ENCODE results near the gene PIK3AP1. TPM values are rescaled to one million over a fixed set of nuclear protein-coding genes. Genes with fewer than 3 reads are reported as not detected.

PIK3AP1 gene
- total and polyA plus RNA-seq, 4 donors: 27.3 to 137 (median 50.9) TPM

DNA sequence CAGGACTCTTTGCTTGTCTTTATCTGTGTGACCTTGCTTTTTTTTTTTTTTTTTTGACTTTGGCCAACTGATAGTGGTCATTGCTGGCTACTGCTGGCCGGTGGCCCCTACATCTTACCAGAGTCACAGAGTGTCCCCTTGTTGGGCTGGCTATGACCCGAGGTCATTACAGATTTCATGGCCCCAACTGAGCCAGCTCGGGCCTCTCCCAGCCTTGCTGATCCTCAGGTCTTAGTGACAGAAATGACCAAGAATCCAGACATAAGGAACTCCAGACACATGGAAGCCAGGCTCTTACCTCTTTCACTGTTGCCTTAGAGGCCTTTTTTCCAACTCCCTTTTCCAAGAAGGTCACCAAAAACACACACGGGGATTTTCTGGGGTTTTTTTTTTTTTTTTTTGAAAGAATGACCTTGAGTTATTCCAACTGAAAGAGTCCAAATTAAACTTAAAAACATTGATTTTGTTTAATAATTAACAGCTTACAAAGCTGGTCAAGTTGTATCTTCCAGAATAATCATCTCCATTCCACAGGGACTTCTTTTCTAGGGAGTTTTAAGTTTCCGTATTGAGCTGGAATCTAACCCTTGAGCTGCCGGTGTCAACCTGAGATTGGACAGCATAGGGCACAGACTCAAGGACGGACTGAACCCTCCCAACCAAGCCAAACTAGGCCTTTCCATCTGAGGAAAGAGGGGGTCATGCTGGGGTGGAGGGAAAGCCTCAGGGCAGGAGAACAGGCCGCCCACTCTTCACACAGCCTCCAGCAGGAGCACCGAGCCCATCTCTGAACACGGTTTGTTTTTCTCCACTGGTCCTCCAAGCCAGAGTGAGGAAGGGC is 43.8 kb downstream of the PIK3AP1 start (continued):
- TF ChIP-seq REST (IDR thresholded peaks at IDR 0.05) (no peak), EGR1 (IDR thresholded peaks at IDR 0.05; ENCODE audit: low read depth in 2 of 2) (no peak), HNF4G (IDR thresholded peaks at IDR 0.05) (peak; percentile 8), RXRA (IDR thresholded peaks at IDR 0.05) (peak in 1 of 2 donors; percentile 10), CTCF (IDR thresholded peaks at IDR 0.05; ENCODE audit: low read depth, low read length, missing input control) (no peak), FOXA2 (IDR thresholded peaks at IDR 0.05) (no peak), TAF1 (conservative IDR thresholded peaks at IDR 0.05) (no peak)

GRCh38 chr10:96675846-96676245 is 44.5 kb downstream of the PIK3AP1 start:
- H3K27me3 ChIP-seq (ENCODE audit: control insufficient read depth in 4 of 4, insufficient read depth in 4 of 4, low read length in 3 of 4): no peaks in the 10 kb centered on the region
- H3K4me3 ChIP-seq (ENCODE audit: low read depth in 1 of 3, low read length in 3 of 3): no peak overlapping the region
- H3K9me3 ChIP-seq (ENCODE audit: control insufficient read depth in 4 of 4, low read length in 3 of 4): no peaks in the 10 kb centered on the region
- DNase-seq (ENCODE audit: low spot score): no peak
- H3K27ac ChIP-seq (ENCODE audit: low read depth in 1 of 2, low read length in 2 of 2): peak overlapping the region; percentile 91 to 95
- 32% methylated on average over 3 of the region's 3 CpGs for WGBS
- peaks cover 20 to 68% (median 49%) of the 10 kb centered on the region in 4 donors for H3K4me1 ChIP-seq (ENCODE audit: control insufficient read depth in 4 of 4, insufficient read depth in 4 of 4, low read length in 3 of 4)
- H3K36me3 ChIP-seq (ENCODE audit: control insufficient read depth in 4 of 4, insufficient read depth in 3 of 4, low read depth in 1 of 4, low read length in 3 of 4): no peaks in the 10 kb centered on the region
- H3K9ac ChIP-seq (ENCODE audit: low read depth in 1 of 2, low read length in 2 of 2): peak overlapping the region in 1 of 2 donors; percentile 34
- TF ChIP-seq RAD21 (IDR thresholded peaks at IDR 0.05) (peak in 1 of 2 donors; percentile 52), ATF3 (IDR thresholded peaks at IDR 0.05) (peak; percentile 42), RXRA (IDR thresholded peaks at IDR 0.05) (peak; percentile 77 to 84), TAF1 (conservative IDR thresholded peaks at IDR 0.05) (no peak), YY1 (IDR thresholded peaks at IDR 0.05) (no peak), CTCF (IDR thresholded peaks at IDR 0.05; ENCODE audit: low read depth, low read length, missing input control) (no peak), HNF4G (IDR thresholded peaks at IDR 0.05) (no peak), GABPA (IDR thresholded peaks at IDR 0.05 in 1 of 2, conservative IDR thresholded peaks at IDR 0.05 in 1 of 2) (no peak), SP1 (IDR thresholded peaks at IDR 0.05) (peak; percentile 81), FOXA1 (IDR thresholded peaks at IDR 0.05) (peak; percentile 8), EGR1 (IDR thresholded peaks at IDR 0.05; ENCODE audit: low read depth in 2 of 2) (peak in 1 of 2 donors; percentile 58), REST (IDR thresholded peaks at IDR 0.05) (no peak), JUND (IDR thresholded peaks at IDR 0.05) (peak in 1 of 2 donors; percentile 56), HNF4A (conservative IDR thresholded peaks at IDR 0.05) (peak; percentile 39 to 62), ZBTB33 (IDR thresholded peaks at IDR 0.05) (no peak), NR2F2 (IDR thresholded peaks at IDR 0.05) (peak; percentile 53), FOXA2 (IDR thresholded peaks at IDR 0.05) (peak; percentile 33)
- TF ChIP-seq, protein P1, sequence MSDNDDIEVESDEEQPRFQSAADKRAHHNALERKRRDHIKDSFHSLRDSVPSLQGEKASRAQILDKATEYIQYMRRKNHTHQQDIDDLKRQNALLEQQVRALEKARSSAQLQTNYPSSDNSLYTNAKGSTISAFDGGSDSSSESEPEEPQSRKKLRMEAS (IDR thresholded peaks at IDR 0.05): peak; percentile 25
